ENCODE data around the gene TEX14. TPM values are rescaled to one million over a fixed set of nuclear protein-coding genes. Genes with fewer than 3 reads are reported as not detected.

TEX14 gene
- total and polyA plus RNA-seq, 10 of the 15 experiments (the other 5 are each of a cell fraction or from before 2014, with no cell fraction given): 0.15 to 1.3 (median 0.66) TPM

- TF ChIP-seq CBFB (IDR thresholded peaks at IDR 0.05; ENCODE audit: low read depth) (no peak), ESRRA (IDR thresholded peaks at IDR 0.05; ENCODE audit: low read length) (no peak), EP300 (IDR thresholded peaks at IDR 0.05; ENCODE audit: borderline replicate concordance in 1 of 2, control insufficient read depth in 1 of 2, low read depth in 2 of 2, low read length in 2 of 2) (peak; percentile 57 to 75; a peak in 2 of 4 replicates), ZBTB33 (IDR thresholded peaks at IDR 0.05) (no peak), CREB1 (IDR thresholded peaks at IDR 0.05; ENCODE audit: low read depth) (0 out of 2 replicates have a peak, but pooled peaks have one; percentile 32), POLR2AphosphoS2 (IDR thresholded peaks at IDR 0.05; ENCODE audit: low read depth, low read length) (no peak), RCOR1 (conservative IDR thresholded peaks at IDR 0.05; ENCODE audit: low read depth, low read length) (no peak), RUNX3 (IDR thresholded peaks at IDR 0.05; ENCODE audit: low read length) (peak; percentile 39; the same call in 1 of the 2 replicates), SUPT20H (IDR thresholded peaks at IDR 0.05; ENCODE audit: borderline replicate concordance, control insufficient read depth, low read depth, low read length) (no peak), MTA2 (IDR thresholded peaks at IDR 0.05; ENCODE audit: low read depth) (peak; percentile 63; the same call in 1 of the 2 replicates), TCF12 (IDR thresholded peaks at IDR 0.05; ENCODE audit: low read depth, low read length) (no peak), KAT2A (conservative IDR thresholded peaks at IDR 0.05; ENCODE audit: control insufficient read depth, low read depth, low read length) (no peak), NRF1 (conservative IDR thresholded peaks at IDR 0.05; ENCODE audit: low read depth, low read length) (no peak), MEF2B (IDR thresholded peaks at IDR 0.05; ENCODE audit: partially characterized antibody, poor library complexity, severe bottlenecking) (peak; percentile 35), ETV6 (conservative IDR thresholded peaks at IDR 0.05 in 1 of 2, IDR thresholded peaks at IDR 0.05 in 1 of 2; ENCODE audit: borderline replicate concordance in 1 of 2, low read depth in 1 of 2) (no peak), STAT3 (IDR thresholded peaks at IDR 0.05; ENCODE audit: low read depth, low read length) (no peak), ZNF207 (IDR thresholded peaks at IDR 0.05; ENCODE audit: borderline replicate concordance) (no peak), ZBED1 (IDR thresholded peaks at IDR 0.05; ENCODE audit: borderline replicate concordance) (no peak)
- TF ChIP-seq, protein P1, sequence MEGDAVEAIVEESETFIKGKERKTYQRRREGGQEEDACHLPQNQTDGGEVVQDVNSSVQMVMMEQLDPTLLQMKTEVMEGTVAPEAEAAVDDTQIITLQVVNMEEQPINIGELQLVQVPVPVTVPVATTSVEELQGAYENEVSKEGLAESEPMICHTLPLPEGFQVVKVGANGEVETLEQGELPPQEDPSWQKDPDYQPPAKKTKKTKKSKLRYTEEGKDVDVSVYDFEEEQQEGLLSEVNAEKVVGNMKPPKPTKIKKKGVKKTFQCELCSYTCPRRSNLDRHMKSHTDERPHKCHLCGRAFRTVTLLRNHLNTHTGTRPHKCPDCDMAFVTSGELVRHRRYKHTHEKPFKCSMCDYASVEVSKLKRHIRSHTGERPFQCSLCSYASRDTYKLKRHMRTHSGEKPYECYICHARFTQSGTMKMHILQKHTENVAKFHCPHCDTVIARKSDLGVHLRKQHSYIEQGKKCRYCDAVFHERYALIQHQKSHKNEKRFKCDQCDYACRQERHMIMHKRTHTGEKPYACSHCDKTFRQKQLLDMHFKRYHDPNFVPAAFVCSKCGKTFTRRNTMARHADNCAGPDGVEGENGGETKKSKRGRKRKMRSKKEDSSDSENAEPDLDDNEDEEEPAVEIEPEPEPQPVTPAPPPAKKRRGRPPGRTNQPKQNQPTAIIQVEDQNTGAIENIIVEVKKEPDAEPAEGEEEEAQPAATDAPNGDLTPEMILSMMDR (IDR thresholded peaks at IDR 0.05 in 2 of 3, conservative IDR thresholded peaks at IDR 0.05 in 1 of 3; ENCODE audit: control insufficient read depth in 2 of 3, extremely low read depth in 1 of 3, insufficient read depth in 1 of 3, low read depth in 3 of 3, low read length in 3 of 3): no peak
These were observed 10.2 kb upstream of the TEX14 start (continued) for GRCh38 chr17:58702045-58702476.

Data from GM12878 (cell line).